ENCODE data around the gene KIF26A. TPM values are rescaled to one million over a fixed set of nuclear protein-coding genes. Genes with fewer than 3 reads are reported as not detected.
"Not testable (repeated sequence)": the region's sequence is repeated elsewhere in the genome, so short reads cannot be mapped to it uniquely, and the experiment has no call there.

The KIF26A gene
- total RNA-seq, 1 experiment from 2014 or later, result 0.92 TPM

DNA sequence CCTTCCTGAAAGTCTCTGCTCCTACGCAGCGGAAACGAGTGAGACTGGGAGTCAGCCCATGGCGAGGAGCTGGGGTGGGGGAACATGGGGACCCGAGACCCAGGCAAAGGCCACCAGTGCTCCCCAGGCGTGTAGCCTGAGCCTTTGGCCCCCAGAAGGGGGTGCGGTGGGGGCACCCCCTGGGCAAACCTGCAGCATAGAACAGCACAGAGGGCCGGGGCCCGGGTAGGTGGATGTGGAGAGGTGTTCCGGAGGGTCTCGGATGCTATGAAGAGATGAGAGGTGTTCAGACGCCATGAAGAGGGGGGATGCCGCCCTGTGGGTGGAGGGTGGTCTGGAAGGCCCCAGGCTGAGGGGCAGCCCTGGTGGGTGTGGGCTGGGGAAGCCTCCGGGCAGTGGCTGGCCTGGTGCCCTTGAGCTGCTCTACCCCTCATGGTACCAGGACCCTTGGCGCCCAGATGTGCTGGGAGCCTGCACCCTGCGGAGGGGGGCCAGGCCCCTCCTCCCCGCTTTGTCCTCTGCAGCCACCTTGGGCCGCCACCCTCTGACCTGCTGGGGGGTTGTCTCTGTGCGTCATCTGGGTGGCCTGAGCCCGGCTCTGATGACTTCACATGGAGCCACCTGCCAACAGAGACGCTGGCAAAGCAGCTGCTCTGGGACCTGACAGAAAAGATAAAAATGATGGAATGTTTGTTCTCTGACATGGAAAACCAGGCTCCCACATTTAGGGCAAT, 83.4 kb downstream of the KIF26A start:
- no peak for DNase-seq
- no peaks in the 10 kb centered on the region for H3K36me3 ChIP-seq
- no peak overlapping the region for H3K4me3 ChIP-seq
- no peaks in the 10 kb centered on the region for H3K27me3 ChIP-seq
- no peaks in the 10 kb centered on the region for H3K9me3 ChIP-seq

DNA sequence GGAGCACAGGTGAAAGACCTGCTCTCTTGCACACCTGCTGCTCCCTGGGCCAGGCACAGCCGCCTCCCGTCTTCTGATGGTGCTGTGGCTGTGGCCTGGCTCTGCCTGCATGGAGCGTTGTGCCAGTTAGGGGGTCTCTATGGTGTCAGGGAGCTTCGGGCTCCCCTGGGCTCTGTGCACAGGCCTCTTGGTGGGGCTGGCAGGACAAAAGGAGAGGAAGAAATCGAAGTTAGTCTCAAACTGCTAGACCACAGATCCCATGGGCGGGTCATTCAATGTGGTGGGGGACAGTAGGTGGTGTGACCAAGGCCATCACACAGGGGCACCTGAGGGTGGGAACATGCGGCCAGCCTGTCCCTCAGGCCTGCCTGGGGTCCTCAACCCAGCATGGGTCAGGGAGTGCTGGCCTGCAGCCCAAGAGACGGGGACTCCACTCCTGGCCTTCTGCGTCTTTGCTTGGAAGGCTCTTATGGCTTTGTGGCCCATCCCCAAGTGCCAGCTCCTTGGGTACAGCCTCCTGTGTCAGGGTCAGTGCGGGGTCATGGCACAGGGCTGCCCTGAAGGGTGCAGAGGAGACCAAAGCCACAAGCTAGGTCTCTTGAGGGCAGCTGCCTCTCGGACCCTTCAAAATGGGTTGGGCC, 84.1 kb downstream of the KIF26A start:
- Histone ChIP-seq H3K36me3 (no peaks in the 10 kb centered on the region), H3K27me3 (no peaks in the 10 kb centered on the region), H3K4me3 (no peak overlapping the region), H3K9me3 (no peaks in the 10 kb centered on the region)
- no peak for DNase-seq

DNA sequence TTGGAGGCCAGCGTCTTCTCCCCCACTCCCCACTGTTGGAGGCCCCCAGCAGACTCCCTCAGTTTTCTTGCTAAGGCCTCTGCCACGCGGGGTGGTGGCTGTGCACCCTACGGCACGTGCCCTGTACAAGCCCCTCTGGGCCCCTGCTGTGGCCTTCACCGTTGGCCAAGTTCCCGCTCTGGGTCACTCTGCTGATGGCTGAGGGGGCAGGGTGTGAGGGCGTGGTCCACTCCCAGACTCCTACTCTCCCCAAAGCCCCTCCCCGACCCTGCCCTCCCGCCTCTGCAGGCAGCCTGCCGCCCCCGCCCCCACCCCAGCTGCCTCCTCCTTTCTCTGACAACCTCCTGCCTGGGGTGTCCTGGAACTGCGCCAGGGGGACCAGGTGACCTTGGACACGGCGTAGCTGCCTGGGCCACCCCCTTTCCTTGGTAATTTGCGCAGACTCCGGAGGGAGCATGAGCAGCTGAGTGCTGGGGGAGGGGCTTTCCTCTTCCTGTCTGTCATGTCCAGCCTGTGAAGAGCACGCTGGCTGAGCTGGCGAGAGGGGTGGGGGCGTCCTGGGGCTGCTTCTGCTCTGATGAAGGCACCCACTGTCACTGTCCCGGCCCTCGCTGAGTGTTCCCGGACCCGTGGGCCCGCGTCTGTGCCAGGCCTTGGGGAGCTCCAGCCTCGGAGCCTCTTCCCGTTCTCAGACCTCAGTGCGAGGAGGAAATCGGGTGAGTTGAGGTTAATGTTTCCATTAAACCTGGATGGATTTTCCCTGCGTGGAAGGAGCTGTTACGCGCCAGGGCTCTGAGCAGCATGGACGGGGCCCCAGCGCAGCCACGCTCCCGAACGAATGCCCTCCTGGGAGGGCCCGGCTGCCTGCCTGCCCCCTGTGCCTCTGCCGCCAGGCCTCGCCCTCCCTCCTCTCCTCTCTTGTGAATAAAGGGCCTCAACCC, 85.0 kb downstream of the KIF26A start:
- no peaks in the 10 kb centered on the region for H3K36me3 ChIP-seq
- no peak for DNase-seq
- no peaks in the 10 kb centered on the region for H3K27me3 ChIP-seq
- H3K9me3 ChIP-seq, result no peaks in the 10 kb centered on the region
- no peak overlapping the region for H3K4me3 ChIP-seq

- H3K27me3 ChIP-seq, result no peaks in the 10 kb centered on the region
- no peak overlapping the region for H3K4me3 ChIP-seq
- H3K9me3 ChIP-seq, result no peaks in the 10 kb centered on the region
- no peaks in the 10 kb centered on the region for H3K36me3 ChIP-seq
- DNase-seq, result no peak
Measured at GRCh38 chr14:104224131-104224505, 85.7 kb downstream of the KIF26A start.

DNA sequence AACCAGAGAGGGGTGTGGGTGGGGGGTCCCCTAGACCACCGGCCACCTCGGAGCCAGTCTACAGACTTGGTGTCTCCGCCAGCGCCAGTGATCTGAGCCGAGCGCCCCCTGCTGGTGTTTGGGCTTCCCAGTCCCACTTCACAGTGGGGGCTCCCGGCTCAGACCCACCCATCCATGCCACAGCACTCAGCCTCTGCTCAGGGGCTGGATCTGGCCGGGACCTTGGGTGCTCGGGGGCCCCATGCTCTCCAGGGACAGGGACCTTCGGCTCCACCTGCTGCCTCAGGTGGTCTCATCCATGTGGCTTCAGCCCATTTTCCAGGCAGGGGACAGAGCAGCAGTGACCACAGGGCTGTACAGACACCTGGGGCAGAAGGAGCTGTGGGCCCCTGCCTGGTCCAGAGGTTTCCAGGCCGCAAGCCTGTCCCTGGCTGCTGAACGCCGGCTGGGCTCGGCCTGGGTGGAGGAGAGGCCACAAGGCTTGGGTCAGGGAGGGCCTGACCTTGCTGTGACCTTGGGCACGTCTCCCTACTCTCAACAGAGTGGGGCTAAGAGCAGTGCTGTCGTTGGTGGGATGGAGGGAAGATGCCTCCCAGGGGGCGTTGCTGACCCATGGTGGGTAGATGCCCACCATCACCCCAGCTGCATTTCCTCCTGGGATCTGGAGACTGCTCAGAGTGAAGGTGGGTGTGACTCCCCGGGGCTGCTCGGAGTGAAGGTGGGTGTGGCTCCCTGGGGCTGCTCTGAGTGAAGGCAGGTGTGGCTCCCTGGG, 86.3 kb downstream of the KIF26A start:
- peak; percentile 3 for DNase-seq
- Histone ChIP-seq H3K9me3 (no peaks in the 10 kb centered on the region), H3K36me3 (no peaks in the 10 kb centered on the region), H3K27me3 (no peaks in the 10 kb centered on the region), H3K4me3 (no peak overlapping the region)

DNA sequence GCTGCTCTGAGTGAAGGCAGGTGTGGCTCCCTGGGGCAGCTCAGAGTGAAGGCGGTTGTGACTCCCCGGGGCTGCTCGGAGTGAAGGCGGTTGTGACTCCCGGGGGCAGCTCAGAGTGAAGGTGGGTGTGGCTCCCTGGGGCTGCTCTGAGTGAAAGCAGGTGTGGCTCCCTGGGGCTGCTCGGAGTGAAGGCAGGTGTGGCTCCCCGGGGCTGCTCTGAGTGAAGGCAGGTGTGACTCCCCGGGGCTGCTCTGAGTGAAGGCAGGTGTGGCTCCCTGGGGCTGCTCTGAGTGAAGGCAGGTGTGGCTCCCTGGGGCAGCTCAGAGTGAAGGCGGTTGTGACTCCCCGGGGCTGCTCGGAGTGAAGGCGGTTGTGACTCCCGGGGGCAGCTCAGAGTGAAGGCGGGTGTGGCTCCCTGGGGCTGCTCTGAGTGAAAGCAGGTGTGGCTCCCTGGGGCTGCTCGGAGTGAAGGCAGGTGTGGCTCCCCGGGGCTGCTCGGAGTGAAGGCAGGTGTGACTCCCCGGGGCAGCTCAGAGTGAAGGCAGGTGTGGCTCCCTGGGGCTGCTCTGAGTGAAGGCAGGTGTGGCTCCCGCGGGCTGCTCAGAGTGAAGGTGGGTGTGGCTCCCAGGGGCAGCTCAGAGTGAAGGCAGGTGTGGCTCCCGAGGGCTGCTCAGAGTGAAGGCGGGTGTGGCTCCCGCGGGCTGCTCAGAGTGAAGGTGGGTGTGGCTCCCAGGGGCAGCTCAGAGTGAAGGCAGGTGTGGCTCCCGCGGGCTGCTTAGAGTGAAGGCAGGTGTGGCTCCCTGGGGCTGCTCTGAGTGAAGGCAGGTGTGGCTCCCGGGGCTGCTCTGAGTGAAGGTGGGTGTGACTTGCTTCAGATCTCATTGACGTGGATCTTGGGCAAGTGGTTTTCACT, 87.1 kb downstream of the KIF26A start:
- not testable (repeated sequence) for H3K9me3 ChIP-seq

GRCh38 chr14:104226421-104227383, 88.3 kb downstream of the KIF26A start:
- Histone ChIP-seq H3K27me3 (no peaks in the 10 kb centered on the region), H3K4me3 (no peak overlapping the region), H3K36me3 (no peaks in the 10 kb centered on the region), H3K9me3 (no peaks in the 10 kb centered on the region)
- no peak for DNase-seq

More for the DNA sequence above, 87.1 kb downstream of the KIF26A start:
- not testable (repeated sequence) for DNase-seq, H3K36me3 ChIP-seq, H3K27me3 ChIP-seq, H3K4me3 ChIP-seq

DNA sequence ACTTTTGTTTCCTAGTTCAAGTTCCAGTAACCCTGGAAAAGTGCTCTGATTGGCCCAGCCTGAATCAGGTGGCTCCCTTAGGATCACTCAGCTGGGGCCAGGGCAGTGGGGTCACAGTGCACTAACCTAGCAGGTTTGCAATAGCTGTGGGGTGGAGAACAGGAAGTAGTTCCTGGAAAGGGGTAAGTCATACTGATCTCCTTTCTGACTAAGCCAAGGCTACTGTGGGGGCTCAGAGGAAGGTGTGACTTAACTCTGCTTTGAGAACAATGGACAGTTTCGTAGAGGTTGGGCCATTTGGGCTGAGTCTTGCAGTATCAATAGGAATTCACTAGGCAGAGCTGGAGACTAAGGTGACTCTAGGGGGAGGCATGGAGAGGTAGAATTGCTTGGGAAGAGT, 89.4 kb downstream of the KIF26A start:
- no peak for DNase-seq
- H3K27me3 ChIP-seq, result no peaks in the 10 kb centered on the region
- no peak overlapping the region for H3K4me3 ChIP-seq
- no peaks in the 10 kb centered on the region for H3K36me3 ChIP-seq
- no peaks in the 10 kb centered on the region for H3K9me3 ChIP-seq

DNA sequence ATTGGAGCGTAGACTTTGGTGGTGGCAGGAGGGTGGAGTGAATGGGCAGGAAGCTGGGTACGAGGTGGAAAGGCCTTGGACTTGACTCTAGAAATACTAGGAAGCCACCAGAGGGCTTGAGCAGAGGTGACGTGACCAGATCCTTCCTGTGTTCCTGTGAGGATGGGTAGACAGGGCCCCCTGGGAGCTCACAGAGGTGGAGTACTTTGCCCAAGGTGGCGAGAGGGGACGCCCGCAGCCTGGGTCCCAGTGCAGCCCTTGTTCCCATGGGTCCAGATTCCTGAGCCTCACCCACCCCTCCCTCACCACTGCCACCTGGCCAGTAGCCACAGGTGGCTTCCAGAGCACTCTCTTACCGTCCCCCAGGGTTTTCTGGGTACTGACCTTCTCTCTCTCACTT, 89.8 kb downstream of the KIF26A start:
- H3K9me3 ChIP-seq, result no peaks in the 10 kb centered on the region
- no peak overlapping the region for H3K4me3 ChIP-seq
- no peak for DNase-seq
- no peaks in the 10 kb centered on the region for H3K36me3 ChIP-seq
- H3K27me3 ChIP-seq, result no peaks in the 10 kb centered on the region

DNA sequence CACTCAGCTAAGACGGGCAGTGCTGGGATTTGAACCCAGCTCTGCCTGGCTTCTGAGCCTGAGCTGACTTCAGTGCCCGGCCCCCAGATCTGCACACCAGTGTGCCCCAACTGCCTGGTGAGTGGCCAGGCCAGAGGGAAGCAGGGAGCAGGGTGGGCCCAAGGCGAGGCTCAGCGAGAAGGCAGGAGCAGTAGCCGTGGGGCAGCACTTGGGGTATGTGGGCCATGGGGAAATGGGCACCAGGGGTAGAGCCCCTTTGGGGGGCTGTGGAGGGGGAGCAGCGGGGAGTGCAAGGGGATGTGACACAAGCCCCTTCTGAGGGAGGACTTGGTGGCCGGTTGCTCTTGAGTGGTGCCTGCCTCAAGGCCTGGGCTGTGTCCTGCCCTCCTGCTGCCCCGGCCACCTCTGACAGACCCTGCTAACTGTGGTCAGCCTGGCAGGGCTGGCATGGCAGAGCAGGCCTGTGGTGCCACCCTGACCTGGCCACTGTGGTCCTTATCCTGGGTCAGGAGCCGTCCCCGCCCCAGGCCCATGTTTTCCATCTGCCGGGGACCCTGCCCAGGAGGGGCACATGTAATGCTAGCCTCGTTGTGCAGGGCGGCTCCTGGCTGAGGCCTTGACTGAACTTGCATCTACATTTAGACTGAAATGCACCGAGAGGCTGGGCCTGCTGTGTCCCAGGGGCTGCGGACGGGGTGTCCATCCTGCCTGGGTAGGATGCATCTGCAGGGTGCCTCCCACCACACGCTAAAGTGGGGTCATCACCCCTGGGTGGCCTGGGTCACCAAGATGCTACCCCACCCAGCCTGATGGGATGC, 90.5 kb downstream of the KIF26A start:
- DNase-seq, result no peak
- Histone ChIP-seq H3K9me3 (no peaks in the 10 kb centered on the region), H3K4me3 (no peak overlapping the region), H3K36me3 (no peaks in the 10 kb centered on the region), H3K27me3 (no peaks in the 10 kb centered on the region)

- no peak for DNase-seq
- Histone ChIP-seq H3K36me3 (no peaks in the 10 kb centered on the region), H3K9me3 (no peaks in the 10 kb centered on the region), H3K4me3 (no peak overlapping the region), H3K27me3 (no peaks in the 10 kb centered on the region)
Measured at GRCh38 chr14:104229534-104230055, 91.2 kb downstream of the KIF26A start.

- Histone ChIP-seq H3K4me3 (no peak overlapping the region), H3K9me3 (no peaks in the 10 kb centered on the region), H3K27me3 (no peaks in the 10 kb centered on the region), H3K36me3 (no peaks in the 10 kb centered on the region)
- DNase-seq, result no peak
Measured at GRCh38 chr14:104230119-104230815, 91.9 kb downstream of the KIF26A start.

Measured in MG63 (cell line).